Naive thymus-derived CD4-positive, alpha-beta T cell (primary cell): ENCODE results near the gene FSTL3. TPM values are rescaled to one million over a fixed set of nuclear protein-coding genes. Genes with fewer than 3 reads are reported as not detected.

Source experiments
- ATAC-seq: fragments of 150-1000 bp; cut with Tn5 transposase; 2 replicates; pipeline ENCODE4 v1.10.0; 2021; ENCODE audit warnings: mild to moderate bottlenecking, moderate library complexity
- CTCF ChIA-PET: fragments of 350-600 bp; sonication (Branson Sonifier 250); formaldehyde crosslinking; loops from one replicate; lab custom pipeline; 2021; ENCODE audit warnings: antibody characterized with exemption; lab: Charles Lee
- POLR2A ChIA-PET: fragments of 350-600 bp; sonication (Branson Sonifier 250); formaldehyde crosslinking; loops from one replicate; lab custom pipeline; 2021; ENCODE audit warnings: antibody characterized with exemption, inconsistent platforms; lab: Charles Lee
- DNase-seq, 9 donors: peaks; one replicate each; pipeline versions ENCODE4 v3.0.0 to v3.0.0-alpha.2; 2020 to 2022; ENCODE audit warnings: mixed read lengths in 1 of 9
- H3K27ac ChIP-seq: one replicate; pipeline ENCODE4 v1.7.0; 2013; ENCODE audit warnings: mild to moderate bottlenecking, low read depth, low read length, moderate library complexity
- H3K27me3 ChIP-seq, 2 donors: one replicate each; pipeline ENCODE4 v1.7.0; 2013; ENCODE audit warnings: low read length in 2 of 2, mild to moderate bottlenecking in 2 of 2, moderate library complexity in 2 of 2; ENCODE audit not compliant: control insufficient read depth in 2 of 2, insufficient read depth in 2 of 2
- H3K36me3 ChIP-seq, 3 experiments: 1 replicate in 2 of 3; 2 replicates in 1 of 3; pipeline ENCODE4 v1.7.0; 2013; ENCODE audit warnings: low read length in 3 of 3, mild to moderate bottlenecking in 3 of 3, moderate library complexity in 1 of 3; ENCODE audit not compliant: insufficient read depth in 3 of 3, control insufficient read depth in 2 of 3
- H3K4me1 ChIP-seq, 2 donors: one replicate each; pipeline ENCODE4 v1.7.0; 2013; ENCODE audit warnings: low read length in 2 of 2, mild to moderate bottlenecking in 2 of 2, moderate library complexity in 1 of 2; ENCODE audit not compliant: control insufficient read depth in 2 of 2, insufficient read depth in 2 of 2
- H3K4me3 ChIP-seq: 2 replicates; pipeline ENCODE4 v1.7.0; 2013; ENCODE audit warnings: mild to moderate bottlenecking, low read length
- H3K9me3 ChIP-seq, 3 experiments: 1 replicate in 2 of 3; 2 replicates in 1 of 3; pipeline ENCODE4 v1.7.0; 2013; ENCODE audit warnings: low read length in 3 of 3; ENCODE audit not compliant: control insufficient read depth in 2 of 3
- H3K27ac Mint-ChIP-seq, 9 donors: one replicate each; pipeline ENCODE4 v1.8.0; 2020 to 2022; ENCODE audit warnings: mixed read lengths in 9 of 9, mild to moderate bottlenecking in 8 of 9, moderate library complexity in 5 of 9, inconsistent platforms in 2 of 9
- H3K27me3 Mint-ChIP-seq, 5 donors: one replicate each; pipeline ENCODE4 v1.8.0; 2021 to 2022; ENCODE audit warnings: mixed read lengths in 5 of 5, mild to moderate bottlenecking in 1 of 5
- H3K36me3 Mint-ChIP-seq, 5 donors: one replicate each; pipeline ENCODE4 v1.8.0; 2020 to 2022; ENCODE audit warnings: mixed read lengths in 5 of 5, mild to moderate bottlenecking in 3 of 5, inconsistent platforms in 1 of 5
- H3K4me1 Mint-ChIP-seq, 7 donors: one replicate each; pipeline ENCODE4 v1.8.0; 2020 to 2022; ENCODE audit warnings: mixed read lengths in 7 of 7, mild to moderate bottlenecking in 3 of 7, inconsistent platforms in 1 of 7
- H3K4me3 Mint-ChIP-seq, 10 donors: one replicate each; pipeline ENCODE4 v1.8.0; 2020 to 2022; ENCODE audit warnings: mild to moderate bottlenecking in 10 of 10, mixed read lengths in 10 of 10, moderate library complexity in 6 of 10, inconsistent platforms in 2 of 10
- H3K9me3 Mint-ChIP-seq, 11 donors: one replicate each; pipeline ENCODE4 v1.8.0; 2020 to 2022; ENCODE audit warnings: mixed read lengths in 11 of 11, mild to moderate bottlenecking in 4 of 11, inconsistent platforms in 1 of 11, moderate library complexity in 1 of 11
- intact Hi-C, 2 donors: fragments of 100-400 bp; cut with micrococcal nuclease; formaldehyde crosslinking; loops; one replicate each; pipeline ENCODE4 v1.15.1; 2023
- polyA plus RNA-seq, 2 donors: library from polyadenylated mRNA; unstranded; fragments of 300-500 nt; fragmentation: Illumina TruSeq; gene quantifications; one replicate each; pipeline ENCODE4 v1.2.3, GENCODE V29; 2021
- total RNA-seq, 6 experiments: library from RNA in 5 of 6; stranded (reverse) in 5 of 6; gene quantifications; 1 replicate in 5 of 6; 2 replicates in 1 of 6; pipeline ENCODE4 v1.2.3 and lab custom pipeline; 2021 to 2026

The FSTL3 gene
- total and polyA plus RNA-seq, 7 experiments from 2014 or later = 2.7 to 6.4 (median 4.7) TPM

GRCh38 chr19:660793-661426 lies 15.3 kb upstream of the FSTL3 start:
- Histone ChIP-seq H3K27ac (peak overlapping the region; percentile 96), H3K36me3 (peaks cover 0 to 50% (median 0%) of the 10 kb centered on the region in 3 experiments), H3K4me1 (peaks cover 39 to 52% of the 10 kb centered on the region in 2 donors), H3K27me3 (no peaks in the 10 kb centered on the region), H3K9me3 (no peaks in the 10 kb centered on the region), H3K4me3 (peak overlapping the region; percentile 92)
- Mint-ChIP-seq H3K4me1 (peaks cover 24 to 60% (median 36%) of the 10 kb centered on the region in 7 donors), H3K9me3 (peaks cover 0 to 3% (median 0%) of the 10 kb centered on the region in 11 donors), H3K27me3 (no peaks in the 10 kb centered on the region), H3K4me3 (peak overlapping the region; percentile 95 to 99 (median 98)), H3K36me3 (peaks cover 0 to 5% (median 0%) of the 10 kb centered on the region in 5 donors), H3K27ac (peak overlapping the region; percentile 93 to 98 (median 97))
- ChIA-PET CTCF (interaction anchor here (0.5 to 1.2 kb wide), 3 partner anchors 26 to 245 kb away, joined by 3 to 5 read pairs (median 4); no protein-coding TSS in a partner anchor), POLR2A (interaction anchor here (0.6 to 2.0 kb wide), 16 partner anchors 11 to 614 kb away, joined by 3 to 18 read pairs (median 3); partner anchors contain the start of genes FAM174C, POLRMT, PTBP1 and TPGS1)
- ATAC-seq (no peak), DNase-seq (no peak)
- intact Hi-C loops = loop anchor here (1.0 to 10.0 kb wide), 11 partner anchors 22 to 744 kb away; partner anchors contain the start of genes FGF22 (in 2 of the 2), POLRMT (in 2 of the 2), ATP5F1D (in 1 of the 2) and BSG (in 1 of the 2)

GRCh38 chr19:661427-662196 lies 14.6 kb upstream of the FSTL3 start:
- Histone ChIP-seq H3K9me3 (no peaks in the 10 kb centered on the region), H3K27me3 (no peaks in the 10 kb centered on the region), H3K4me1 (peaks cover 38 to 45% of the 10 kb centered on the region in 2 donors), H3K27ac (peak overlapping the region; percentile 96), H3K36me3 (peaks cover 0 to 43% (median 0%) of the 10 kb centered on the region in 3 experiments), H3K4me3 (peak overlapping the region; percentile 92)
- H3K27me3 Mint-ChIP-seq = no peaks in the 10 kb centered on the region
- H3K9me3 Mint-ChIP-seq = peaks cover 0 to 3% (median 0%) of the 10 kb centered on the region in 11 donors
- intact Hi-C loops = loop anchor here (1.0 to 10.0 kb wide), 11 partner anchors 22 to 743 kb away; partner anchors contain the start of genes FGF22 (in 2 of the 2), POLRMT (in 2 of the 2), ATP5F1D (in 1 of the 2) and BSG (in 1 of the 2)
- peak in 8 of 9 donors; percentile 65 to 79 (median 70) for DNase-seq
- ChIA-PET POLR2A (interaction anchor here (0.6 to 2.0 kb wide), 9 partner anchors 12 to 613 kb away, joined by 3 to 18 read pairs (median 3); partner anchors contain the start of genes FAM174C, POLRMT and TPGS1), CTCF (interaction anchor here (0.9 kb wide), 1 partner anchor 244 kb away, joined by 5 read pairs; no protein-coding TSS in a partner anchor)
- H3K4me3 Mint-ChIP-seq = peak overlapping the region; percentile 95 to 99 (median 98)
- H3K27ac Mint-ChIP-seq = peak overlapping the region; percentile 93 to 98 (median 97)
- H3K36me3 Mint-ChIP-seq = peaks cover 0 to 5% (median 0%) of the 10 kb centered on the region in 5 donors
- H3K4me1 Mint-ChIP-seq = peaks cover 22 to 53% (median 32%) of the 10 kb centered on the region in 7 donors
- peak; percentile 46 for ATAC-seq

- peak in 8 of 9 donors; percentile 65 to 73 (median 70) for DNase-seq
- peak overlapping the region; percentile 95 to 99 (median 98) for H3K4me3 Mint-ChIP-seq
- Histone ChIP-seq H3K27me3 (no peaks in the 10 kb centered on the region), H3K9me3 (no peaks in the 10 kb centered on the region), H3K27ac (peak overlapping the region; percentile 96), H3K4me1 (peaks cover 34 to 37% of the 10 kb centered on the region in 2 donors), H3K4me3 (peak overlapping the region; percentile 92), H3K36me3 (peaks cover 0 to 35% (median 0%) of the 10 kb centered on the region in 3 experiments)
- peaks cover 0 to 3% (median 0%) of the 10 kb centered on the region in 11 donors for H3K9me3 Mint-ChIP-seq
- H3K27ac Mint-ChIP-seq = peak overlapping the region; percentile 93 to 98 (median 97)
- intact Hi-C loops = loop anchor here (5.0 to 10.0 kb wide), 5 partner anchors 90 to 742 kb away; partner anchors contain the start of genes ATP5F1D (in 1 of the 2), BSG (in 1 of the 2), DAZAP1 (in 1 of the 2) and GAMT (in 1 of the 2)
- ChIA-PET POLR2A (interaction anchor here (0.6 to 1.8 kb wide), 9 partner anchors 16 to 607 kb away, joined by 3 to 11 read pairs (median 5); partner anchors contain the start of genes CDC34, CIRBP and POLRMT), CTCF (interaction anchor here (0.8 to 1.2 kb wide), 2 partner anchors 72 to 201 kb away, joined by 4 to 7 read pairs; no protein-coding TSS in a partner anchor)
- peaks cover 0 to 5% (median 0%) of the 10 kb centered on the region in 5 donors for H3K36me3 Mint-ChIP-seq
- no peaks in the 10 kb centered on the region for H3K27me3 Mint-ChIP-seq
- H3K4me1 Mint-ChIP-seq = peaks cover 21 to 45% (median 32%) of the 10 kb centered on the region in 7 donors
- peak; percentile 17 for ATAC-seq
Observed at GRCh38 chr19:662207-662961, 13.8 kb upstream of the FSTL3 start.

- Mint-ChIP-seq H3K36me3 (peaks cover 0 to 5% (median 0%) of the 10 kb centered on the region in 5 donors), H3K9me3 (peaks cover 0 to 3% (median 0%) of the 10 kb centered on the region in 11 donors), H3K4me1 (peaks cover 20 to 40% (median 32%) of the 10 kb centered on the region in 7 donors), H3K27ac (peak within 1 kb of the TSS; percentile 93 to 98 (median 97)), H3K4me3 (peak within 1 kb of the TSS; percentile 95 to 99 (median 98)), H3K27me3 (peaks cover 0 to 2% (median 0%) of the 10 kb centered on the region in 5 donors)
- peak; percentile 78 for ATAC-seq
- Histone ChIP-seq H3K27ac (peak within 1 kb of the TSS; percentile 96), H3K27me3 (no peaks in the 10 kb centered on the region), H3K4me1 (peaks cover 27 to 30% of the 10 kb centered on the region in 2 donors), H3K4me3 (peak within 1 kb of the TSS; percentile 92), H3K36me3 (peaks cover 0 to 28% (median 0%) of the 10 kb centered on the region in 3 experiments), H3K9me3 (no peaks in the 10 kb centered on the region)
- POLR2A ChIA-PET = interaction anchor here (0.6 to 1.8 kb wide), 9 partner anchors 16 to 606 kb away, joined by 3 to 11 read pairs (median 5); partner anchors contain the start of genes CDC34, CIRBP and POLRMT
- intact Hi-C loops = loop anchor here (1.0 to 10.0 kb wide), 9 partner anchors 17 to 742 kb away; partner anchors contain the start of genes BSG (in 2 of the 2), PTBP1 (in 2 of the 2), ATP5F1D (in 1 of the 2) and CDC34 (in 1 of the 2)
- CTCF ChIA-PET = interaction anchor here (0.8 to 1.3 kb wide), 3 partner anchors 71 to 200 kb away, joined by 3 to 7 read pairs (median 4); no protein-coding TSS in a partner anchor
- peak; percentile 83 to 92 (median 88) for DNase-seq
Observed at GRCh38 chr19:662962-663681, 13.1 kb upstream of the FSTL3 start, which contains the start of gene RNF126. Gene RNF126, minus strand, starts transcription at chr19:663214. Its CDS starts 93 bp downstream, at chr19:663121.
